Measurements from ENCODE around the gene OR10C1.

Gene OR10C1

GRCh38 chr6:29456971-29457370, 17.9 kb downstream of the OR10C1 start, which contains the start of the genes OR11A1 and OR2H1:
Gene OR11A1 (minus strand): TSS chr6:29457071. CDS start chr6:29427641, 29,430 bp downstream.
Gene OR2H1 (plus strand): TSS chr6:29457155. CDS start chr6:29461770, 4,615 bp downstream.
- TF ChIP-seq CTCF (IDR thresholded peaks at IDR 0.05; ENCODE audit: poor library complexity, severe bottlenecking): no peak

GRCh38 chr6:29461021-29461814, 22.1 kb downstream of the OR10C1 start:
- Histone ChIP-seq H3K27me3 (ENCODE audit: insufficient read depth, poor library complexity, severe bottlenecking) (no peaks in the 10 kb centered on the region), H3K4me1 (ENCODE audit: insufficient read depth, poor library complexity, severe bottlenecking) (no peaks in the 10 kb centered on the region), H3K36me3 (ENCODE audit: low read depth) (no peaks in the 10 kb centered on the region), H3K4me3 (ENCODE audit: severe bottlenecking) (no peak overlapping the region), H3K27ac (ENCODE audit: poor library complexity, severe bottlenecking) (no peak overlapping the region), H3K9me3 (ENCODE audit: severe bottlenecking) (no peaks in the 10 kb centered on the region)
- ATAC-seq (ENCODE audit: low read depth) (no peak), DNase-seq (ENCODE audit: low spot score) (no peak)
- no peak for TF ChIP-seq CTCF (IDR thresholded peaks at IDR 0.05; ENCODE audit: poor library complexity, severe bottlenecking)

More at GRCh38 chr6:29456971-29457370, 17.9 kb downstream of the OR10C1 start, which contains the start of the genes OR11A1 and OR2H1:
- Histone ChIP-seq H3K27me3 (ENCODE audit: insufficient read depth, poor library complexity, severe bottlenecking) (no peaks in the 10 kb centered on the region), H3K4me1 (ENCODE audit: insufficient read depth, poor library complexity, severe bottlenecking) (no peaks in the 10 kb centered on the region), H3K4me3 (ENCODE audit: severe bottlenecking) (no peak within 1 kb of the TSS), H3K36me3 (ENCODE audit: low read depth) (no peaks in the 10 kb centered on the region), H3K27ac (ENCODE audit: poor library complexity, severe bottlenecking) (no peak within 1 kb of the TSS), H3K9me3 (ENCODE audit: severe bottlenecking) (no peaks in the 10 kb centered on the region)
- ATAC-seq (ENCODE audit: low read depth) (no peak), DNase-seq (ENCODE audit: low spot score) (no peak)

- no peak overlapping the region for H3K4me3 ChIP-seq (ENCODE audit: severe bottlenecking)
- H3K36me3 ChIP-seq (ENCODE audit: low read depth): no peaks in the 10 kb centered on the region
- no peak for TF ChIP-seq CTCF (IDR thresholded peaks at IDR 0.05; ENCODE audit: poor library complexity, severe bottlenecking)
- H3K9me3 ChIP-seq (ENCODE audit: severe bottlenecking): no peaks in the 10 kb centered on the region
- H3K27ac ChIP-seq (ENCODE audit: poor library complexity, severe bottlenecking): no peak overlapping the region
- ATAC-seq (ENCODE audit: low read depth) (no peak), DNase-seq (ENCODE audit: low spot score) (no peak)
- H3K4me1 ChIP-seq (ENCODE audit: insufficient read depth, poor library complexity, severe bottlenecking): no peaks in the 10 kb centered on the region
- H3K27me3 ChIP-seq (ENCODE audit: insufficient read depth, poor library complexity, severe bottlenecking): no peaks in the 10 kb centered on the region
Observed at GRCh38 chr6:29462022-29462421, 22.9 kb downstream of the OR10C1 start.

- Histone ChIP-seq H3K4me3 (ENCODE audit: severe bottlenecking) (no peak overlapping the region), H3K27ac (ENCODE audit: poor library complexity, severe bottlenecking) (no peak overlapping the region), H3K36me3 (ENCODE audit: low read depth) (no peaks in the 10 kb centered on the region), H3K9me3 (ENCODE audit: severe bottlenecking) (no peaks in the 10 kb centered on the region), H3K4me1 (ENCODE audit: insufficient read depth, poor library complexity, severe bottlenecking) (no peaks in the 10 kb centered on the region), H3K27me3 (ENCODE audit: insufficient read depth, poor library complexity, severe bottlenecking) (no peaks in the 10 kb centered on the region)
- ATAC-seq (ENCODE audit: low read depth): no peak
- DNase-seq (ENCODE audit: low spot score): no peak
- no peak for TF ChIP-seq CTCF (IDR thresholded peaks at IDR 0.05; ENCODE audit: poor library complexity, severe bottlenecking)
Observed at GRCh38 chr6:29465279-29465678, 26.2 kb downstream of the OR10C1 start.

- ATAC-seq (ENCODE audit: low read depth): no peak
- Histone ChIP-seq H3K4me3 (ENCODE audit: severe bottlenecking) (no peak overlapping the region), H3K27ac (ENCODE audit: poor library complexity, severe bottlenecking) (no peak overlapping the region), H3K4me1 (ENCODE audit: insufficient read depth, poor library complexity, severe bottlenecking) (no peaks in the 10 kb centered on the region), H3K27me3 (ENCODE audit: insufficient read depth, poor library complexity, severe bottlenecking) (no peaks in the 10 kb centered on the region), H3K36me3 (ENCODE audit: low read depth) (no peaks in the 10 kb centered on the region), H3K9me3 (ENCODE audit: severe bottlenecking) (no peaks in the 10 kb centered on the region)
- no peak for DNase-seq (ENCODE audit: low spot score)
- no peak for TF ChIP-seq CTCF (IDR thresholded peaks at IDR 0.05; ENCODE audit: poor library complexity, severe bottlenecking)
Observed at GRCh38 chr6:29465801-29466200, 26.7 kb downstream of the OR10C1 start.

Measured in RWPE2 (cell line).